Measurements from ENCODE around the gene CRABP1. TPM values are rescaled to one million over a fixed set of nuclear protein-coding genes. Genes with fewer than 3 reads are reported as not detected.

Gene CRABP1
- total and polyA plus RNA-seq, 2 experiments from 2014 or later, result 8.7 to 28.2 TPM

- H3K27me3 ChIP-seq, result peaks cover 58% of the 10 kb centered on the region
- H3K4me1 ChIP-seq (ENCODE audit: low read depth), result peaks cover 7% of the 10 kb centered on the region
- H3K36me3 ChIP-seq, result no peaks in the 10 kb centered on the region
- no peaks in the 10 kb centered on the region for H3K9me3 ChIP-seq (ENCODE audit: low read depth)
- TF ChIP-seq CTCF (IDR thresholded peaks at IDR 0.05; ENCODE audit: low read depth, low read length), result no peak
- peak overlapping the region; percentile 11 for H3K4me3 ChIP-seq
- peak in 1 of 2 donors; percentile 43 for DNase-seq (ENCODE audit: low read depth in 1 of 2, low spot score in 1 of 2)
- no peak overlapping the region for H3K27ac ChIP-seq
Measured at GRCh38 chr15:78341057-78341987, 1.2 kb downstream of the CRABP1 start.

- H3K4me3 ChIP-seq, result no peak overlapping the region
- no peak for TF ChIP-seq CTCF (IDR thresholded peaks at IDR 0.05; ENCODE audit: low read depth, low read length)
- H3K9me3 ChIP-seq (ENCODE audit: low read depth), result no peaks in the 10 kb centered on the region
- no peaks in the 10 kb centered on the region for H3K36me3 ChIP-seq
- H3K4me1 ChIP-seq (ENCODE audit: low read depth), result peaks cover 11% of the 10 kb centered on the region
- no peak overlapping the region for H3K27ac ChIP-seq
- H3K27me3 ChIP-seq, result peaks cover 55% of the 10 kb centered on the region
- no peak for DNase-seq (ENCODE audit: low read depth in 1 of 2, low spot score in 1 of 2)
Measured at GRCh38 chr15:78342021-78342420, 1.9 kb downstream of the CRABP1 start.

- Histone ChIP-seq H3K9me3 (ENCODE audit: low read depth) (no peaks in the 10 kb centered on the region), H3K27me3 (peaks cover 42% of the 10 kb centered on the region), H3K4me3 (no peak overlapping the region), H3K27ac (no peak overlapping the region), H3K36me3 (no peaks in the 10 kb centered on the region), H3K4me1 (ENCODE audit: low read depth) (peaks cover 23% of the 10 kb centered on the region)
- TF ChIP-seq CTCF (IDR thresholded peaks at IDR 0.05; ENCODE audit: low read depth, low read length), result no peak
- peak in 1 of 2 donors; percentile 59 for DNase-seq (ENCODE audit: low read depth in 1 of 2, low spot score in 1 of 2)
Measured at GRCh38 chr15:78343276-78344060, 3.3 kb downstream of the CRABP1 start.

GRCh38 chr15:78345396-78346125 is 5.4 kb downstream of the CRABP1 start:
- Histone ChIP-seq H3K4me1 (ENCODE audit: low read depth) (peaks cover 23% of the 10 kb centered on the region), H3K9me3 (ENCODE audit: low read depth) (no peaks in the 10 kb centered on the region), H3K27me3 (peaks cover 21% of the 10 kb centered on the region), H3K27ac (no peak overlapping the region), H3K4me3 (no peak overlapping the region), H3K36me3 (no peaks in the 10 kb centered on the region)
- DNase-seq (ENCODE audit: low read depth in 1 of 2, low spot score in 1 of 2), result no peak
- TF ChIP-seq CTCF (IDR thresholded peaks at IDR 0.05; ENCODE audit: low read depth, low read length), result no peak

Measured in cardiac muscle cell (in vitro differentiated cells and primary cell).